HG02759 (cell line): Measurements from ENCODE around the gene MOSPD3.
A peak's percentile ranks its signal among the peaks of the same experiment; 100 is the strongest.
"Not testable (repeated sequence)": the region's sequence is repeated elsewhere in the genome, so short reads cannot be mapped to it uniquely, and the experiment has no call there.

Experiments
- ATAC-seq: cut with Tn5 transposase; IDR thresholded peaks from one replicate; pipeline ENCODE4 v1.9.1; 2021; ENCODE audit warnings: mild to moderate bottlenecking, moderate library complexity; ENCODE audit not compliant: unreplicated experiment

Gene MOSPD3

DNA sequence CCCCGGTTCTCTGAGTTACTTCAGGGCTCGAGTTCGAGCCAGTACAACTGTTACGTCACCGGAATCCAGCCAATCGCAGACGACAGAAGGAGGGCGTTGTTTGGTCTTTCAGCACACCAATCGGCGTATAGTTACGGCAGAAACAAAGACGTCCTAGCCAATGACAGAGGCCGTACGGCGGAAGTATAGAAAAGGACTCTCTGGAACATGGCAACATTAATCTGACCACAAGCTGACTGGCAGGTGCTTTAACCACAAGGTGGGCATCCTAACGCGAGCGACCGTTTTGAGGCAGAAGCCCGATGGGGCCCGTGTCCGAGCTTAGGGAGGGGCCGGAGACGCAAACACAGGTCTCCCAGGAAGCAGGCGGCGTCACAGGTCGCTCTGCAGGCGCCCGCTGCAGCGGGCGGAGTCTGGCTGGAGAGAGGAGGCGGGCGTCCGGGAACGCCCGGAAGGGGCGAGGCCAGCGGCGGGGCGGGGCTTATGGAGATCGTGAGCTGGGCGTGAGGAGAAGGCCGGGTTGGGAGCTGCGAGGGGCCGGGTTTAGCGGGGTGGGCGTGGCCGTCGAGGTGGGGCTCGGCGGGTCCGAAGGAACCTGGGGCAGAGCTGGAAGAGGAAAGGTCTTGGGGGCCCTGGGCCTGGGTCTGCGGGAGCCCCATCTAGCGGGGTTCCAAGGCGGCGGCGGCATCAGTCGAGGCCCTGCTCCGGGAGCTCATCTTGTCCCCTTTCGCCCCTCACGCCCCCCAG is at the start of gene MOSPD3:
TSS of gene MOSPD3 (plus strand) at position 558 of the 747 bp plus-strand sequence. CDS start 252 bp downstream, outside the sequence.
- peak; percentile 91 for ATAC-seq

GRCh38 chr7:100563100-100563564 is 49.2 kb upstream of the MOSPD3 start:
- no peak for ATAC-seq

DNA sequence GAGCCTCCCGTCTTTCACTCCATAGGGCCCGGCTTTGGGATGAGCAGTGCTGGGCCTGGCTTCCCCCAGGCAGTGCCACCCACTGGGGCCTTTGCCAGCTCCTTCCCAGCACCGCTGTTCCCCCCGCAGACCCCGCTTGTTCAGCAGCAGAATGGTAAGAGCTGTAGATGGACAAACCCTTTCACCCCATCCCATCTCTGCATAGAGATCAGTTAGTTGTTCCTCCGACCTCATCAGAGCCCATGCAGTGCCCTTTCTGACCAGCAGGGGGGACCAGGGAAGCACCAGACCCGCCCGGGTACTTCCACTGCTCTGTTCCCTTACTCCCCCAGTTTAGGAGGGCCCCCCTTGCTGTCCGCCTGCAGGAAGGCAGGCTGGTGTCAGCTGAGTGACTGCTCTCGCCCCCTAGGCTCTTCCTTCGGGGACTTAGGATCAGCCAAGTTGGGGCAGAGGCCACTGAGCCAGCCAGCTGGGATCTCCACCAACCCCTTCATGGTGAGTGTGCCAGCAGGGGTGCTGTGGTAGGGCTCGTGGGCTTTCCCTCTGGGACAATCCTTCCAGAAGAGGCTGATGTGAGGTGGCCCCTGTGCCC is 48.4 kb upstream of the MOSPD3 start:
- ATAC-seq, result peak; percentile 46

GRCh38 chr7:100564405-100564804 is 47.9 kb upstream of the MOSPD3 start:
- not testable (repeated sequence) for ATAC-seq

DNA sequence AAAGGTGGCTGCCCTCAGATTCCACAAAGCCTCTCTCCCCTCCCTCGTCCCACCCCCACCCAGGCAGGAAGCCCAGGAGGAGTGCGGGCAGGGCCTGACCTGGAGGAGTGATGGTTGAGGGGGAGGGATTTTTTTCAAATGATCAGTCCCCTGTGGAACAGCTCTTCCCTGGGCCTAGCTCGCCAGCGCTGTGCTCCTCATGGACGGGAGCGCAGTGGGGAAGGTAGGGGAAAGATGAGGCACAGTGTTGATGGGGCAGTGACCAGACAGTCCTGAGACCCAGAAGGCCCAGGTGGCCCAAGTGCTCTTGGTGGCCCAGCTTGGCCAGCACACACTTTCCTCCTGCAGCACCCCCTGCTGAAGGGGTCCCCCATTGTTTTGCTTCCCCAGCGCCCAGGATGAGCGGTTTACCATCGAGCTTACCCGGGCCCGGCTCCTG is 47.2 kb upstream of the MOSPD3 start:
- no peak for ATAC-seq

DNA sequence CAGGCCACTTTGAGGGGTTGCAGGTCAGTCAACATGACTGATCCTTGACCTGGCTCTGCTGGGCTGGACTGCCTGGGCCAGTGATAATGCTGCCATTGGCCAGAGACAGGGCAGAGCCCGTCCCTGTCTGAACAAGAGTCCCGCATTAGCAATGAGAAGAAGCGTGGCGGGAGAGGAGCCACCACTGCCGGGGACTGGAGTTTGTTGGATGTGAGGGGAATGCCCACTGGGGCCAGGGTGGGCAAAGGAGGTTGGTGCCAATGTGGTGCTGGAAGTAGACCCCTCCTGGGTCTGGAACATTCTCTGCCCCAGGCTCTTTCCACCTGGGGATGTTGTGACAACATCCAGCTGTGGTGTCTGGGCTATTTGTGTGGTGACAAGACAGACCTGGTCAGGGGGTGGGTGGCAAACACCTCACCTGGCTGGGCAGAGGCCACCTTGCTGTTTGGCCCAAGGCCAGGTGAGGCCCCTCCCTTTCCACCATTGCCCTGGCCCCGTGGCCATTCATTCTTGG is 46.3 kb upstream of the MOSPD3 start:
- ATAC-seq, result no peak

DNA sequence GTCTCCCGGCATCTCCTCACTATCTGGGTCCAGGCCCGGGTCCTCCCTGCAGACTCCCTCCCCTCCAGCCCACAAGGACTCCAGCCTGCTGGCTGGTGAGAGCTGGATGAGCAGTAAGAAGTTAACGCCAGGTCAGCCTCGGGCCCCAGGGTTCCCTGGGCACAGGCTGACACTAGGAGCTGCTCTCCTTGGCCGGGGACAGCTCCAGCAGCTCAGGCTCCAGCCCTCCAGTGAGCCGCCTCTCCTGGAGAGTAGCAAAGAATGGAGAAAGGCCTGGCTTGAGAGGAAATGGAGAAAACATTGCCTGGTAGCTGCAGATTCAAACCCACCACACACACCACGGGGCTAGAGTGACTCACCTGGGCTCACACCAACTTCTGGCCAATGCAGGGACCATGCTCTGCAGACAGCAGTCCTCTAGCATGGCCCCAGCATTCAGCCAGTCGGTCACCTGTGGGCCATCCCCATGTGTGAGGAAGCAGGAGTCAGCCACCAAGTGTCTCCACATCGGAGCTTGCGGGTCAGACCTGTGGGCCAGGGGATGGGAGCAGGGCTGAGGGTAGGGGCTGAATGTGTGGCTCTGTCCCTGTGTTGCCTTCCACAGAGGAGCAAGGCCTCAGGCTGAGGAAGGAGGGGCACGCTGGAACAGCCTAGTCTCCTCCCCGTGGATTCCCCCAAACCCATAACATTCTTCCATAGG is 45.2 kb upstream of the MOSPD3 start:
- ATAC-seq, result no peak

DNA sequence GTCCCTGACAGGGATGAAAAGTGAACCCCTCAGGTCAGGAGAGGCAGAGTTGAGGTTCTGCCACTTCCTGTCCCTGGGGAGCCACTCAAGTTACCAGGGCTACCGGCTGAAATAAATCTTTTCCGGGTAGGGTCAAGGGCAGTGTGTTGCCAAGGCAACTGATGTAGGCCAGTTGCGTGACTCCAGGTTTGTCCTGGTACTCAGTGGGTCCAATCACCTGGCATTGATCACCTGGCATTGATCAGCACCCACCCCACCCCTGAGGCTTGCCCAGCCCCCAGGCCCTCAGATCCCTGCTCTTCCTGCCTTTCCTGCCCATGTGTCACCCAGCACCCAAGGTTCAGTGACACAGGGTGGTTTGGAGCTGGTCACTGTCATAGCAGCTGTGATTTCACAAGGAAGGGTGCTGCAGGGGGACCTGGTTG is 44.6 kb upstream of the MOSPD3 start:
- ATAC-seq, result no peak

DNA sequence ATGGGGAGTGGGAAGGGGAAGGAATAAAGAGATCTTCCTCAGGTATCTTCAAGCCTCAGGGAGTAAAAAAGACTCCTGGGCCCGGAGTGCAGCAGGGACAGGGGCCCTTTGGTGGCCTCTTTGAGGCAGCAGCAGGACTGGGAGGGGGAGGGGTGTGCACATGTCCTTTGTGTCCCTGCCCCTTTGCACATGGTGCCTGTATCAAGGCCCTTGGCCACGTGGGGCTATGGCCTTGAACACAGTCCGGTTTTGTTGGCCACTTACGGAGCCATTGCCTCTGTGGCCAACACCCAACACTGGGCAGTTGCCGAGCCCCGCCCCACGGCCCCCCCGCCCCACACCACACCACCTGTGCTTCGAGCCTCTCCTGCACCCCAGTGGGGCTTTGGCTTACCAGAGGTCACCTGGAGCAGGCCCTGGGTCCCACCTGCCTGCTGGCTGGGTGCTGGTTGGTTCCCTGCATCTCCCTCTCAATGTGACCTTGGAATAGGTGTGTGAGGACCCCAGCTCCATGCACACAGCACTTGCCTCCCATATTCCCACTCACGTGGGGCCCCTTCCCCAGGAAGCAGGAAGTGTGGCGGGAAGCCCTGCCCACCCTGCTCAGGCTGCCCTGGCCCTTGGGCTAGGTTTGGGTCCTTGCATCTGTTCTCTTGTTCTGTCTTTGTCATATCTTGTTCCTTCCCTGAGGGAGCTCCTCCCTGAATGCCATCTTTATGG is 44.0 kb upstream of the MOSPD3 start:
- ATAC-seq, result no peak

DNA sequence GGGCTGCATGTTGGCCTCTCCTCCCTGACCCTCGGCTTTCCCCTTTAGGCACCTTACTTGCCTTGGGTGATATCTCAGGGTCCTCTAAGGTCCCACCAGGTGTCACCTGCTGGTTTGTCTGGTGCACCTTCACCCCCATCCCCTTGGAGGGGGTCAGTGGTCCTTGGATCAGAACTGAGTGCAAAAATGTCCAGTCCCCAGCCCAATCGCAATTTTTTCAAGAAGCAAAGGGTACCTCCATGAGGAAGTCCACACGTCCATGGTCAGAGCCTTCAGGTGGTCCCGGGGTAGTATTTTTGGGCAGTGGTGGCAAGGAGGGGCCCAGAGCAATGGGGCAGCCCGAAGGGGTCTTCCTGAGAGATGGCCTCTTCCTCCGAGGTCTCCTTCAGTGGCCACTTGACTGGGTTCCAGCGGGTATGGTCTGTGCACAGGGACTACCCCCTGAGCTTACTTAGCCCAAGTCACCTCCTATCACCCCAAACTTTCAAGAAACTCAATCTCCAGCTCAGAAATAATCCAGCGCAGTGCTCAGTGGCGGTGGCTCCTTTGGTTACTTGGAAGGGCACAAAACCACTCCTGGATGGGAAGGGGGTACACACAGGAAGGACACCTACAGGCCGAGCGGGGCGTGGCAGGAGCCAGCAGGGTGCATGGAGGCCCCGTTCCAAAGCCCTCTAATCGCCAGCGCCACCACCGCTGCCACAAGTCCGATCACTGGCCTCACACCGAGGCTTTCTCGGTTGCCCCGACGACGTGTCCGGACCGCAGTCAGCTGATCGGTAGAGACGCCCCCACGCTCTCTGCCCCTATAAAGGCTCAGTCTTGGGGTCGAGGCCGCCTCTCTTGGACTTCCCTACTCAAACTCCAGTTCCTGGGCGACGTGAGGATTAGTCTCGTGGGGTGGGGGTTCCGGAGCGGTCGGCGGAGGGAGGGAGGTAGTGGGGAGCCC is 43.2 kb upstream of the MOSPD3 start:
- ATAC-seq, result peak; percentile 44

GRCh38 chr7:100570954-100571828 is 41.1 kb upstream of the MOSPD3 start:
- ATAC-seq, result no peak

- ATAC-seq, result no peak
Observed at GRCh38 chr7:100571829-100572116, 40.6 kb upstream of the MOSPD3 start.

DNA sequence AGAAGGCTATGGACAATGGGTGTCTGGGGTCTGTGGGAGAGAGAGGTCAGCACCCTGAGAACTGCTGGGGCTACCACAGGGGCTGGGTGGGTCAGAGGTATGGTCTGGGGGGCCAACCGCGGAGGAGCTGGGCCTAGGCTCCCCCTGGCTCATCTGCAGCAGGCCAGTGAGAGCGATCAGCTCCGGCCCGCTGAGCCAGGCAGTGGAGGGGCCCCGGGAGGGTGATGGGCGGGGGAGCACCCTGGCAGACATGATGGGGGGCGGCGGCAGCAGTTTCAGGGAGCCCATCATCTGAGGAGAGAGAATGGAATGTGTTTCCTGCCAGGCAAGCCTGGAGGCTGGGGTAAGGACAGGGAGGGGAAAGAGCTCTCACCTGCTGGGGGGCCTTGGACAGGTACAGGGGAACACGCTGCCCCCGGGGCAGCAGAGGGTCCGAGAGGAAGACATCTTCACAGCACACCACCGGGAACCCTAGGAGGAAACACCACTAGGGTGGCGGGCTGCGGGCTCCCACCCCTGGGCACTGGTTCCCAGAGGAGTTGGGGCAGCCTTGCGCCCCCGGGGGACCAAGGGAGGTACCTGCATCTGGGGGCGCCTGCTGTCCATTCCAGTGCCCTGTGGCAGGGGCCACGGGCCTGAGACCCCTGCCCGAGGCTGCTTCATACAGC is 39.9 kb upstream of the MOSPD3 start:
- no peak for ATAC-seq

- ATAC-seq, result no peak
Observed at GRCh38 chr7:100572949-100573675, 39.2 kb upstream of the MOSPD3 start.

DNA sequence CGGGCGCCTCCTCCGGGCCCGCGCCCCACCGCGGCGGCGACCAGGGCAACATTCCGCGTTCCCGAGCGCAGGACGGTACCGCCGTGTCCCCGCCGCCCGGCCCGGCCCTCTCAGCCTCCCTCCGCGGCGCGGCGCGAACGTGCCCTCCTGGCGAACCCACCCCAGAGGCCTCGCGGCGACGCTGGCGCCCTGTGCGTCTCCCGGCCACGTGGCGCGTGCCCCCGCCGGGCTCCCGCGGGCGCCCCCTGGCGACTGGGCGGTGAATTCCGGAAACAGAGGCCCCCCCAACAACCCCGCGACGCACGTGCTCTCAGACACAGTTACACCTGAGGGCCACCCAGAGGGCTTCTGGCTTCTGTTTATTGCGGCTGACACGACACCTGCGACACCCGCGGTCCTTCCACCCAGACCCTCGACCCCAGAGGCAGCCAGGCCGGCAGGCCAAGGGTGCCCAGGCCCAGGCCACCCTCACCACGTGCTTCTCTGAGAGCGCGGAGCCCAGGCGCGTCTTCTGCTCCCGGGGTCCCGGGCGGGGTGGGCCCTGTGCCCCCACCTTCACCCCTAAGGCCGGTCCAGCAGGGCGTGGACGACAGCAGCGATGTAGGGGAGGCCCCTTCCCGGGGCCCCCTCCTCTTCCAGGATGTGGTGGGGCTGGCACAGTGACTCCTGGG is 38.5 kb upstream of the MOSPD3 start, which contains the start of gene SAP25:
TSS of gene SAP25 (minus strand) at position 210 of the 671 bp plus-strand sequence. CDS start at position 52, 158 bp downstream.
- ATAC-seq, result no peak

DNA sequence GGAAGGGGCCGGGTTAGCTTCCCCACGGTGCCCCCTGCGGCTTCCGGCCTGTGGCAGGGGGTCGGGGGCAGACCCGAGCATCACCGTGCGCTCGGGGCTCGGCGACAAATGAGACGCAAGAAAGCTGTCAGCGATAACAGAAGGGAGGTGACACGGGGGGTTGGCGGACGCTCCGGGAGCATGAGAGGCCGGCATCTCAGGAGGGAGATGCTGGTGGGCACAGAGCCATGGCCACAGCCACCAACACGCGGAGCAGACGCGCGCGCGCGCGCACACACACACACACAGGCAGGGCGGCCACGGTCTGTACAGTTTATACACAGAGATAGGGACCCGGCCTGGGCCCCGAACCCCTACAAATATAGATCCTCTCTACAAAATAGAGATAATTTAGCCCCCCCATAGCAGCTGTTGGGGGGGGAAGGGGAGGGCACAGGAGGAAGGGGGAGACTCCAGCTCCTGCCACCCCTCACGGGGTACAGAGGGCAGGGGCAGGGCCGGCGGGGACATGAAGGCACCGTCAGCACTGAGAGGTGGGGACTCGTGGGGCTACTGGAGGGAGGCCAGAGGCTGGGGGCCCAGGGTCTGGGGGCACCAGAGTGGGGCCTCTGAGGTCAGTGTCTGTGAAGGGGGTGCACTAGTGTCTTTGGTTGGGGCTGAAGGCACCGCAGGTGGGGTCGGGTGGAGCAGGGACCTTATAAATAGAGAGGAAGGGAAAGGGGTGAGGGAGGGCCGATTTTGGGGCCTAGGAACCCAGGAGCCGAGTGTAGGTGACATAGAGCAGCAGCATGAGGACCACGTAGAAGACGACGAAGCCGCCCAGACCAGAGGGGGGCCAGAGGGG is 37.8 kb upstream of the MOSPD3 start:
- ATAC-seq, result no peak
